ENCODE data around the gene RBM3. TPM values are rescaled to one million over a fixed set of nuclear protein-coding genes. Genes with fewer than 3 reads are reported as not detected.
A peak's percentile ranks its signal among the peaks of the same experiment; 100 is the strongest.
"Not testable (repeated sequence)": the region's sequence is repeated elsewhere in the genome, so short reads cannot be mapped to it uniquely, and the experiment has no call there.

RBM3 gene
- 130 and 634 TPM in 2 replicates for total RNA-seq

DNA sequence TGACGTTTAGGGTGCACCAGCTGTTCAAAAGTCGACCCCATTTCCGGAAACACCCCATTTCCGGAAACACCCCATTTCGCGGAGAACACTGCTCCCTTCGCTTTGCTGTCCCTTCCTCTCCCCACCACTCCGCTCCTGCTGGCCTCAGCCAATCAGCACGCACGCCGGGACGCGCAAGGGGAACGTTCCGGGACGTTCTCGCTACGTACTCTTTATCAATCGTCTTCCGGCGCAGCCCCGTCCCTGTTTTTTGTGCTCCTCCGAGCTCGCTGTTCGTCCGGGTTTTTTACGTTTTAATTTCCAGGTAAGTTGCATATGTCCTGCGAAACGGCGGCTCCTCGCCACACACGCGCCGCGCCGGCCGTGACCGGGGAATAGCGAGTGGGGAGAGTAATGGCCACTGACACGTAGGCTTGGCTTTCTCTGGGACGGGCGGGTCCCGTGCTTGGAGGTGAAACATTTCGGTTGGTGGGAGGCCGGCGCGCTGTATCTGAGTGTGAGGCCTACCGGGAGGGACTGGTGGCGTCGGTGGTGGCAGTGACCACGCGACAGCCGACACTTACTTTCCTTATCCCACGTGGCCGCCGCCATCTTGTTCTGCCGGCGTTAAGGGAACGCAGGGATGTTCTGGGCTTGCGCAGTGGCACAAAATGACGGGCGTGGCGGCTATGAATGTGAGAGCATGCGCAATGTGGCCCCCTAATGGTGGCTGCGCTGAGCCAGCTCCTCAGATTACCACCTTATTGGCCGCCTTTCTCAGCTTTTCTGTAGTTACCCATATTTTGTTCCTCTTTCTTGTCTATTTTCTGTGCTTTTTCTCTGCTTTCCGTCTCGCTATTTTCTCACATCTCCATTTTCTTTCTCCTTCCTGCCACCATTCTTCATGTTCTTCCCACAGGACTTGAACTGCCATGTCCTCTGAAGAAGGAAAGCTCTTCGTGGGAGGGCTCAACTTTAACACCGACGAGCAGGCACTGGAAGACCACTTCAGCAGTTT is at the start of gene RBM3:
Gene RBM3, plus strand, starts transcription at position 215 of the 997 bp plus-strand sequence. Its CDS starts 697 bp downstream, at position 912.
- peak; percentile 77 for DNase-seq (ENCODE audit: low read depth, low spot score)

DNA sequence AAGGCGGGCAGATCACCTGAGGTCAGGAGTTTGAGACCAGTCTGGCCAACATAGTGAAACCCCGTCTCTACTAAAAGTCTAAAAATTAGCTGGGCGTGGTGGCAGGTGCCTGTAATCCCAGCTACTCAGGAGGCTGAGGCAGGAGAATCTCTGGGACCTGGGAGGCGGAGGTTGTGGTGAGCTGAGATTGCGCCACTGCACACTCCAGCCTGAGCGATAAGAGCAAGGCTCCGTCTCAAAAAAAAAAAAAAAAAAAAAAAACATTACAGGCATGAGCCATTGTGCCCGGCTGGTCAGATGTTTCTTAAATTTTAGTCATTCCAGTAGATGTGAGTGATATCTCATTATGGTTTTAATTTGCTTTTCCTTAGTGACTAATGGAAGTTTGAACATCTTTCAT is 48.4 kb upstream of the RBM3 start:
- not testable (repeated sequence) for DNase-seq (ENCODE audit: low read depth, low spot score)

DNA sequence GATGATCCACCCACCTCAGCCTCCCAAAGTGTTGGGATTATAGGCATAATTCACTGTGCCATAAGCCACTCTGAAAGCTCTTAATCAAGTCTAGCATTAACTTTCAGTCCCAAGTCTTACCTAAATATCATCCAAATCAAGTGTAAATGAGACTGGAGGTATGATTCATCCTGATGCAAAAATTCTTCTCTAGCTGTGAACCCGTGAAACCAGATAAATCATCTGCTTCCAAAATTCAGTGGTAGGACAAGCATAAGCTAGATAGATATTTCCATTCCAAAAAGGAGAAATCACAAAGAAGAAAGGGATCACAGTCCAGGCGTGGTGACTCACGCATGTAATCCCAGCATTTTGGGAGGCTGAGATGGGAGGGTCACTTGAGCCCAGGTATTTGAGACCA is 43.5 kb upstream of the RBM3 start:
- no peak for DNase-seq (ENCODE audit: low read depth, low spot score)

DNA sequence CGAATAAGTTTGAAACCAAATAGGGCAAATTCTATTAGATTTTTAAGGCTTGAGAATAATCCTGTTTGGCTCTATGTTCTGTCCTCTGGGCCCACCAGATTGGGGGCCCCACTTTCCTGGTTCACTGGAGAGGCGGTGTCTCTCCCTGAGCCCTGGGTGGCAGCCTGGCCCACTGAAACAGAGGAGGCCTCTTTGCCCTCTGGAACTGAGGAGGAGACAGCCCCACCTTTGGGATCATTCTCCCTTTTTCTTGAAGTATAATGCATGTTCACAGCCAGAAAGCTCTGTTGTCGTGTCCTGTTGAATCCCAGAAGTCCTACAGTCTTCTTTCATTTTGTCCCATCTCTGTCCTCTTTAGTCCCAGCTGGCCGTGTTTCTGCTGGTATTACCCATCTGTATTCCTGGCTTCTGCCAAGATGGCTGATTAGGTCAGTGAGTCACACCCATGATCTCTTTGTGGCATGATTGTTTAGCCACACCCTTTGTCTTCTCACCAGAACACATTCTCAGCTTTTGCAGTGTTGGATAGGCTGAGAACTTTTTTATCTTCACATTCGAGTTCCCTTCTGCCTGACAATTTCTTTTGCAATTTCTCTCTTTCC is 42.8 kb upstream of the RBM3 start:
- DNase-seq (ENCODE audit: low read depth, low spot score): no peak

DNA sequence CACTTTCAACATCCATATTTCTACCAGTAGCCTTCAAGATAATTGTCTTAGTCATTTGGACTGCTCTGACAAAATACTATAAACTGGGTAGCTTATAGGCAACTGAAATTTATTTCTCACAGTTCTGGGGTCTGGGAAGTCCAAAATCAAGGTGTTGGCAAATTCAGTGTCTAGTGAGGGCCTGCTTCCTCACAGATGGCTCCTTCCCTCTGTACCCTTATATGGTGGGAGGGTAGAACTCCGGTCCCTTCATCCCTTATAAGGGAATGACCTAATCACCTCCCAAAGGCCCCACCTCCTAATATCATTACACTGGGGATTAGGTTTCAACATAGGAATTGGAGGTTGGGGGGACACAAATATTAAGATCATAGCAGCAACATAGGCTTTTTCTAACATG is 42.1 kb upstream of the RBM3 start:
- no peak for DNase-seq (ENCODE audit: low read depth, low spot score)

DNA sequence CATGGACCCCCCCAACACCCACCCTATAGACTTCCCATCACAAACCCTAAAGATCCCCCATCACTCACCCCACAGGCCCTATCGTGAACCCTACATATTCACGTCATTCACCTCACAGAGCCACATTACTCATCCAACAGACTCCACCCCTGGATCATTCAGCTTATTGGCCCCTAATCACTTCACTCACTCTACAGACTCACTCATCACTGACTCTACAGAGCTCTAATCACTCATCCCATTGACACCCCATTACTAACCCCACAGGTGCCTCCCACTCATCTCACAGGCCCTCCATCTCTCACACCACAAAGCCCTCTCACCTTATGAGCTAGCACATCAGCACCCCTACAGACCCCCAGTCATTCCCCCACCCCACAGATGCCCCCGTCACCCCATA is 41.1 kb upstream of the RBM3 start:
- no peak for DNase-seq (ENCODE audit: low read depth, low spot score)

DNA sequence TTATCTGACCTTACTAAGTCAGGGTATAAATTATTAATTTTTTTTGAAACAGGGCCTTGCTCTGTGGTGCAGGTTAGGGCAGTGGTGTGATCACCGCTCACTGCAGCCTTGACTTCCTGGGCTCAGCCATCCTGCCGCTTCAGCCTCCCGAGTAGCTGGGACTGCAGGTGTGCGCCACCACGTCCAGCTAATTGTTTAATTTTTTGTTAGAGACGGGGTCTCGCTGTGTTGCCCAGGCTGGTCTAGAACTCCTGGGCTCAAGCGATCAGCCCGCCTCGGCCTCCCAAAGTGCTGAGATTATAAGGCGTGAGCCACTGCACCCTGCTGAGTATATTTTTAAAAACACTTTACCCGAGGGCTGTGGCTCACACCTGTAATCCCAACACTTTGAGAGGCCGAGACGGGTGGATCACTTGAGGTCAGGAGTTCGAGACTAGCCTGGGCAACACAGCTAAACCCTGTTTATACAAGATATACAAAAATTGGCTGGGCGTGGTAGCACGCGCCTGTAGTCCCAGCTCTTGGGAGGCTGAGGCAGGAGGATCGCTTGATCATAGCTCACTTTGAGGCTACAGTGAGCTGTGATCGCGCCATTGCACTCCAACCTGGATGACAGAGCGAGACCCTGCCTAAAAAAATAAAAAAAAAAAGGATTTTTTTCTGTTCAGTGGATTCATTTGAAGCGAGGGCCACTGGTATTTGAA is 35.5 kb upstream of the RBM3 start:
- DNase-seq (ENCODE audit: low read depth, low spot score): no peak

DNA sequence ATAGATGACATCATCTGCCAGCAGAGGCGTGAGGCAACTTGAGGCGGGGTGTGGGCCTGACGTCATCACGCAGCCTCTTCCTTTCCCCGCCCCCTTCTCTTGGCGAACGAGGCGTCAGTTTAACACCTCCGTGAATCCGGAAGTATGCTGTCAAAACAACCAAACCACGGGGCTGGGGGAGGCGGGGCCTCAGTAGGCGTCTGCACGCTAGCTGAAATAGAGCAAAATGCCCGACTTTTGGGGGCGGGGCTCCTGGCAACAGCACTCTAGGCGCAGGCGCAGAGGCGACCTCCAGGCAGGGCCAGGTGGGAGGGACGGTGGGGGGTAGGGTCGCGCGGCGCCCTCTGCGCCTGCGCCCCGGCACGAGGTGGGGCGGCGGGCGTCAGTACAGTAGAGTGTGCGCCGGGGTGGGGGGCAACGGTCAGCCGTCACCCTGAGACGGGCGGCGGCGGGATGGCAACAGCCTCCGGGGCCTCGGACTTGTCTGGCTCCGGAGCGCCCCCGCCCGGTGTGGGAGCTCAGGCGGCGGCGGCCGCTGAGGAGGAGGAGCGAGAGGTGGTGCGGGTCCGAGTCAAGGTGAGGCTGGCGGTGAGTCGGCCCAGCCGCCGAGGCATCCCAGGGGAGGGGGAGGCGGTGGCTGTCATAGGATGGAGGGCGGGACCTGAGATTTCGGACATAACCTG is 34.8 kb upstream of the RBM3 start, which contains the start of gene TBC1D25:
Gene TBC1D25, plus strand, starts transcription at position 370 of the 683 bp plus-strand sequence. Its CDS starts 84 bp downstream, at position 454.
- DNase-seq (ENCODE audit: low read depth, low spot score): peak; percentile 89

DNA sequence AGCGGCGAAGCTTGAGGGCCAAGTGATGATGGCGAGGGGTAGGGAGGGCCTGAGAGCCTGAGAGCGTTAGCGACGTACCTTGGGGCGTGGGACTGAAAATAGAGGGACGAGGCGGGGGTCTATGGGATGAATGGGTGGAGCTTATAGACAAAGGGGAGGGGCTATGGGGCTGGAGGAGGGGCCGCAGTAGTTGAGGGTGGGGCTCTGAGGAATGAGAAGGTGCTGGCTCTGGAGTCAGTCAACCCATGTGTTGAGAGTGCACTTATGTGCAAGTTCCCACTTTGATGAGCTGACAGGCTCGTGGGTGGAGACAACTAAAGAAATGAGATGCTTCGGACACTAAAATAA is 34.3 kb upstream of the RBM3 start:
- DNase-seq (ENCODE audit: low read depth, low spot score): no peak

DNA sequence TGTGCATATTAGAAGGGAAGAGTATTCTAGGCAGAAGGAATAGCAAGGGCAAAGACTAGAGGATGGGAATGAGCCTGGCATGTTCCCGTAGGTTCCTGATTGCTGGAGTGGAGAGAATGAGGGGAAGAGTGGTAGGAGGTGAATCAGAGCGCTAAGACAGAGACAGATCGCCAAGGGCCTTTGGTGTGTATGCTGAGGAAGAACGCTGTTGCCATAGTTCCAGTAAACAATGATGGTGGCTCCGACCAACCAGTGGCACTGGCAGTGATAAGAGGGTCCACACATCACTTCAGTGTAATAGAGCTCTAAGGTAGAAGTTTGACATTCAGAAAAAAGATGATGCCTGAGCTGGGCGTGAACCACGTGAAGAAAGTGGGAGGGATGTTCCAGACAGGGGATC is 33.8 kb upstream of the RBM3 start:
- no peak for DNase-seq (ENCODE audit: low read depth, low spot score)

DNA sequence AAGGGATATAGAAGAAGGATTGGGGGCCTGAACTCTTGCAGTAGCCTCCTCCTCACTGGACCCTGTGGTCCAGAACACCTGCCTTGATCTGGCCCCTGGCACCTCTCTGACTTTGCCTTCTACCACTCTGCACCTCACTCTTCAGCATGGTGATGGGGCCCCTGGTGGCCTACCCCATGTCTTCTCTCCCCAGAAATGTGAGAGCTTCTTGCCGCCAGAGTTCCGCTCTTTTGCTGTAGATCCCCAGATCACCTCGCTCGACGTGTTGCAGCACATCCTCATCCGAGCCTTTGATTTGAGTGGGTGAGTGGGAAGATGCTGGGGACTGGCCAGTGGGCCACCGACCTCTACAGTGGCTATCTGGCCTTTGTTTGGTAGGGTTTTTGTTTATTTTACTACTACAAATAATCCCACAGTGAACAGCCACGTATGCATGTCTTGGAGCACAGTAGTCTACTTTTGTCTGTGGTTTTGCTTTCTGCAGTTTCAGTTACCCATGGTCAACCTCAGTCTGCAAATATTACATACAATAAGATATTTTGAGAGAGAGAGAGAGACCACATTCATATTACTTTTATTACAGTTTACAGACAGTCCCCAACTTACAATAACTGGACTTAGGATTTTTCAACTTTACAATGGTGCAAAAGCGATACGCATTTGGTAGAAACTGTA is 33.0 kb upstream of the RBM3 start:
- no peak for DNase-seq (ENCODE audit: low read depth, low spot score)

DNA sequence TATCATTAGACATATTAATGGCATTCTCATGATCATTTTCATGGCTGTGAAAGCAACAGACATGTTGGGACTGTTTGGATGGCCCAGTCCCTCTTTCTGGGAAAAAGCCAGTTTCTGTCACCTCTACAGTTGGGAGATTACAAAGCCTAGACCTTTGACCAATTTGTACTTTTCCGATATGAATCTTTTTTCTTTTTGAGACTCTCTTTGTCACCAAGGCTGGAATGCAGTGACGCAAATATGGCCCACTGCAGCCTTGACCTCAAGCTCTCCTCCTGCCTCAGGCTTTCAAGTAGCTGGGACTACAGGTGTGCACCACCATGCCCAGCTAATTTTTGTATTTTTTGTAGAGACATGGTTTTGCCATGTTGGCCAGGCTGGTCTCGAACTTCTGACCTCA is 25.4 kb upstream of the RBM3 start:
- DNase-seq (ENCODE audit: low read depth, low spot score): no peak

DNA sequence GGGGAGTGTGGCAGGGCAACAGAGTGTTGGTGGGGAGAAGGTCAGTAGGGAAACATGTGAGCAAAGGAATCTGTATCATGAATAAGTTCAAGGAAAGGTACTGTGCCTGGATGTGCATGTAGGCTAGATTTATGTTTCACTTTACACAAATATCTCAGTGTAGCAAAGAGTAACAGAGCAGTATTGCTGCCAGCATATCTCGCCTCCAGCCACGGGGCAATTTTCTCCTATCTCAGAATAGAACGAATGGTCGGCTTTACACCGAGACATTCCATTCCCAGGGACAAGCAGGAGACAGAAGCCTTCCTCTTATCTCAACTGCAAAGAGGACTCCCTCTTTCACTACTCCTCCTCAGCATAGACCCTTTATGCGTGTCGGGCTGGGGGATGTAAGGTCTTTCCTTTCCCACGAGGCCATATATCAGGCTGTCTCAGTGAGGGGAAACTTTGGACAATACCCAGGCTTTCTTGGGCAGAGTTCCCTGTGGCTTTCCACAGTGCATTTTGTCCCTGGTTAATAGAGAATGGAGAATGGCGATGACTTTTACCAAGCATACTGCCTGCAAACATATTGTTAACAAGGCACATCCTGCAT is 18.5 kb upstream of the RBM3 start:
- not testable (repeated sequence) for DNase-seq (ENCODE audit: low read depth, low spot score)

DNA sequence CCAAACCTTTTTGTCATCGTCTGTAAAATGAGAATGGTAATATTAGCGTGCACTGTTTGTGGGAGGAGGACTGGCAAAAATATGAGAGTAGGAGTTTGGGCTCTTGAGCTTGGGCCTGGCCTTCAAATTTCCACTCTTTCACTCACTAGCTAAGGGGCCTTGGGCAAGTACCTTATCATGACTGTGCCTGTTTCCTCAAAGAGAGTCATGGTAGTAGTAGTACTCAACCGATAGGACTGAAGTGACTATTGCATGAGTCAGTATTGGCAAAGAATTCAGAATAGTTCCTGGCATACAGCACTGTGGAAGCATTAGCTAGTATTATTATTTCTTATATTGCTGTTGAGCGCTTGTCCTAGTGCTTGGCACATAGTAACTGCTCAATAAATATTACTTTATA is 16.0 kb upstream of the RBM3 start:
- peak; percentile 55 for DNase-seq (ENCODE audit: low read depth, low spot score)

DNA sequence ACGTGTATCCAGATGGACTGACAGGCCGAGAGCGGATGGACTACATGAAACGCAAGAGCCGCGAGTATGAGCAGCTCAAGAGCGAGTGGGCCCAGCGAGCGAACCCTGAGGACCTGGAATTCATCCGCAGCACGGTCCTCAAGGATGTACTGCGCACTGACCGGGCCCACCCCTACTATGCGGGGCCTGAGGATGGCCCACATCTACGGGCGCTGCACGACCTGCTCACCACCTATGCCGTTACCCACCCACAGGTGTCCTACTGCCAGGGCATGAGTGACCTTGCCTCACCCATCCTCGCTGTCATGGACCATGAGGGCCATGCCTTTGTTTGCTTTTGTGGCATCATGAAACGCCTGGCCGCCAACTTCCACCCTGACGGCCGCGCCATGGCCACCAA is 14.6 kb upstream of the RBM3 start:
- DNase-seq (ENCODE audit: low read depth, low spot score): no peak

DNA sequence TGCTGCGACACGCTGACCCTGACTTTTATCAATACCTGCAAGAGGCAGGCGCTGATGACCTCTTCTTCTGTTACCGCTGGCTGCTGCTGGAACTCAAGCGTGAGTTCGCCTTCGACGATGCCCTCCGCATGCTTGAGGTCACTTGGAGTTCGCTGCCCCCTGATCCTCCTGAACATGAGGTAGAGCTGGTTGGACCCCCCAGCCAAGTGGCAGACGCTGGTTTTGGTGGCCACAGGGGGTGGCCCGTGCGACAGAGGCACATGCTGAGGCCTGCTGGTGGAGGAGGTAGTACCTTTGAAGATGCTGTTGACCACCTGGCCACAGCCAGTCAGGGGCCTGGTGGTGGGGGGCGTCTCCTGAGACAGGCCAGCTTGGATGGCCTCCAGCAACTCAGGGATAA is 14.2 kb upstream of the RBM3 start:
- no peak for DNase-seq (ENCODE audit: low read depth, low spot score)

DNA sequence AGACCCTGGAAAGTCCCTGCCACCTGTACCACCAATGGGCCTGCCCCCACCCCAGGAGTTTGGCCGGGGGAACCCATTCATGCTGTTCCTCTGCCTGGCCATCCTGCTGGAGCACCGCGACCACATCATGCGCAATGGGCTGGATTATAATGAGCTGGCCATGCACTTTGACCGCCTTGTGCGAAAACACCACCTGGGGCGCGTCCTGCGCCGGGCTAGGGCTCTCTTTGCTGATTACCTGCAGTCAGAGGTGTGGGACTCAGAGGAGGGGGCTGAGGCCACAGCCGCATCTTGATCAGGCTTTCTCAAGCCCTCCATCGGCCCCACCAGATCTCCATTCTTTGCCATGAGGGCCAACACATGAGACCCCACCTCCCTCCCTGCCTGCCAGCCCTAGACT is 13.6 kb upstream of the RBM3 start:
- no peak for DNase-seq (ENCODE audit: low read depth, low spot score)

DNA sequence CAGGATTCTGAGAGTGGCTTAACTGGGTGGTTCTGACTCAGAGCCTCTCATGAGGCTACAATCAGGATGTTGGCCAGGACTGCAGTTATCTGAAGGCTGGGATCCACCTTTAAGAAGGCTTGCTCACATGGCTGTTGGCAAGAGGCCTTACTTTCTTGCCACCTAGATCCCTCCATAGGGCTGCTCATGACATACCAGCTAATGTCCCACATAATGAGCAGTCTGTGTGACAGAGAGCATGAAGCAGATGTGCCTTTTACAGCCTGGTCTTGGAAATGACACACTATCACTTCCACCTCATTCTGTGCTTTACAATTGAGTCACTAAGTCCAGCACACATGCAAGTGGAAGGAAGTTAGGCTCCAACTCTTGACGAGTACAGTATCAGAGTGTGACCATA is 4.3 kb upstream of the RBM3 start:
- no peak for DNase-seq (ENCODE audit: low read depth, low spot score)

DNA sequence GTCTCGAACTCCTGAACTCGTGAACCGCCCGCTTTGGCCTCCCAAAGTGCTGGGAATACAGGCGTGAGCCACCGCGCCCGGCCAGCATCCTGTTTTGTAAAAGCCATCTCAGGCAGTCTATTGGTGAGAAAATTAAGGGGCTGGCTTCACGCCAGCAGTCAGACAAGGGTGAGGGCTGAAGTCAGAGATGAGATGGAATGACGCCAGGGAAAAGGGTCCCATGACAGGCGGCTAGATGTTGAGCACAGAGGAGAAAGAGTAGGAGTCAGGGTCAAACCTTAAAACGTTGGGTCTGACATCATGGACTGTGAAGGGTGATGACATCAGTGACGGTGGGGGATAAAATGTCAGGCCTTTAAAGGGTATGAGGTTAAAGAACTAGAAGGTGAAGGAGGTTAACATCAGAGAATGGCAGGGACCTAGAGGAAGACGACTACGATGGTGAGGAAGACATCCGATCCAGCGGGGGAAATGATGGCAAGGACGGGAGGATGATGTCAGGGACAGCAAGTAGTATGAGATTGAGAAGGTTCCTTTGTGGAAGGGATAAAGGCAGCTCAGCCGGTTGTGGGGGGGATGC is 504 bp upstream of the RBM3 start:
- no peak for DNase-seq (ENCODE audit: low read depth, low spot score)

DNA sequence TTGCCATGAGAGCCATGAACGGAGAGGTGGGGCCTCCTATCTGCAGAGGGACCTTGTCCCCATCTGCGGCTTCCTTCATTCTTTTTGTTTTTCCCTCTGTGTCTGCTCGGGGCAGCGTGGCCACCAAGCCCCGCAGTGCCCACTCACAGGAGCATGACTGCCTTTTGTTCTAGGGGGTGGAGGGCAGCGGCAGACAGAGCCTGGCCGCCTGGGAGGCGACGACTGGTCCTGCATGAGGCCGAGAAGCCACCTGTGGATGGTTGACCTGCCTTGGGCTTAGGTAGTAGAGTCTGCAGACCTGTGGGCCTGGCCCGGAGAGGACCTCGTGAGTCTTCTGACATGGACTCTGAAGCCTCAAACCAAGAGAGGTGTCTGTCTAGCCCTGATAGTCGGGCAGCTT is 1.4 kb downstream of the RBM3 start:
- no peak for DNase-seq (ENCODE audit: low read depth, low spot score)

Data from pulmonary artery endothelial cell (primary cell).